HepG2 (cell line): ENCODE measurements around the gene SMARCD1. TPM values are rescaled to one million over a fixed set of nuclear protein-coding genes. Genes with fewer than 3 reads are reported as not detected.

Experiments used
- ATAD3A ChIP-seq: sonication (generic); formaldehyde crosslinking; IDR thresholded peaks from 2 replicates; pipeline ENCODE4 v1.4.0; 2020; ENCODE audit warnings: missing genetic modification reagents
- CENPBD1 ChIP-seq: sonication (generic); formaldehyde crosslinking; IDR thresholded peaks from 2 replicates; pipeline ENCODE4 v1.8.0; 2022; ENCODE audit warnings: missing genetic modification reagents, low read depth, mild to moderate bottlenecking, borderline replicate concordance
- CSRNP2 ChIP-seq: sonication (generic); formaldehyde crosslinking; conservative IDR thresholded peaks from 2 replicates; pipeline ENCODE4 v1.8.0; 2022; ENCODE audit warnings: low read depth, missing genetic modification reagents
- MEF2D ChIP-seq: sonication (generic); formaldehyde crosslinking; IDR thresholded peaks from 2 replicates; pipeline ENCODE4 v1.5.1; 2020; ENCODE audit warnings: mild to moderate bottlenecking, missing genetic modification reagents
- MXD4 ChIP-seq: IDR thresholded peaks from 2 replicates; pipeline ENCODE4 v1.6.1; 2016; ENCODE audit warnings: mild to moderate bottlenecking, missing biosample characterization, missing genetic modification reagents
- PHF20 ChIP-seq: sonication (generic); formaldehyde crosslinking; IDR thresholded peaks from 2 replicates; pipeline ENCODE4 v1.5.0; 2020; ENCODE audit warnings: mild to moderate bottlenecking, missing genetic modification reagents
- RFX1 ChIP-seq: fragments of 450-650 bp; IDR thresholded peaks from 2 replicates; pipeline ENCODE4 v1.6.1; 2017
- RNF219 ChIP-seq: sonication (generic); formaldehyde crosslinking; IDR thresholded peaks from 2 replicates; pipeline ENCODE4 v1.5.0; 2020; ENCODE audit warnings: mild to moderate bottlenecking, missing genetic modification reagents
- STAG1 ChIP-seq: sonication (generic); formaldehyde crosslinking; IDR thresholded peaks from 2 replicates; pipeline ENCODE4 v1.4.0; 2020; ENCODE audit warnings: missing genetic modification reagents
- TEAD2 ChIP-seq: sonication (generic); formaldehyde crosslinking; IDR thresholded peaks from 2 replicates; pipeline ENCODE4 v1.9.0; 2021; ENCODE audit warnings: missing genetic modification reagents
- YEATS4 ChIP-seq: sonication (generic); formaldehyde crosslinking; IDR thresholded peaks from 2 replicates; pipeline ENCODE4 v1.4.0; 2020; ENCODE audit warnings: missing genetic modification reagents, borderline replicate concordance
- ZBTB49 ChIP-seq: sonication (generic); formaldehyde crosslinking; IDR thresholded peaks from 2 replicates; pipeline ENCODE4 v1.4.0; 2020; ENCODE audit warnings: missing genetic modification reagents, borderline replicate concordance
- ZBTB7B ChIP-seq: sonication (generic); formaldehyde crosslinking; IDR thresholded peaks from 2 replicates; pipeline ENCODE4 v1.4.0; 2020; ENCODE audit warnings: missing genetic modification reagents
- ZGPAT ChIP-seq: IDR thresholded peaks from 2 replicates; pipeline ENCODE4 v1.6.1; 2016; ENCODE audit warnings: mild to moderate bottlenecking
- ZKSCAN1 ChIP-seq: fragments of 150-350 bp; IDR thresholded peaks from 2 replicates; pipeline ENCODE4 v1.6.1; 2014; ENCODE audit warnings: low read length
- ZNF33A ChIP-seq: sonication (generic); formaldehyde crosslinking; IDR thresholded peaks from 2 replicates; pipeline ENCODE4 v1.5.1; 2020; ENCODE audit warnings: missing genetic modification reagents, mild to moderate bottlenecking, moderate library complexity, borderline replicate concordance
- ZNF354B ChIP-seq: sonication (generic); formaldehyde crosslinking; IDR thresholded peaks from 2 replicates; pipeline ENCODE4 v1.8.0; 2022; ENCODE audit warnings: mild to moderate bottlenecking, missing genetic modification reagents
- ZNF430 ChIP-seq: sonication (generic); formaldehyde crosslinking; IDR thresholded peaks from 2 replicates; pipeline ENCODE4 v1.9.0; 2021; ENCODE audit warnings: mild to moderate bottlenecking, missing genetic modification reagents
- ZNF460 ChIP-seq: sonication (generic); formaldehyde crosslinking; IDR thresholded peaks from 2 replicates; pipeline ENCODE4 v1.5.1; 2020; ENCODE audit warnings: missing genetic modification reagents, mild to moderate bottlenecking, borderline replicate concordance
- ZNF576 ChIP-seq: sonication (generic); formaldehyde crosslinking; IDR thresholded peaks from 2 replicates; pipeline ENCODE4 v1.4.0; 2020; ENCODE audit warnings: mild to moderate bottlenecking, missing genetic modification reagents
- ZNF75D ChIP-seq: sonication (generic); formaldehyde crosslinking; IDR thresholded peaks from 2 replicates; pipeline ENCODE4 v1.8.1; 2023; ENCODE audit warnings: missing genetic modification reagents, mild to moderate bottlenecking, borderline replicate concordance
- ZNF850 ChIP-seq: sonication (generic); formaldehyde crosslinking; conservative IDR thresholded peaks from 2 replicates; pipeline ENCODE4 v1.9.0; 2021; ENCODE audit warnings: mild to moderate bottlenecking, missing genetic modification reagents
- ZNF883 ChIP-seq: sonication (generic); formaldehyde crosslinking; IDR thresholded peaks from 2 replicates; pipeline ENCODE4 v1.5.1; 2020; ENCODE audit warnings: mild to moderate bottlenecking, missing genetic modification reagents; ENCODE audit errors: not compliant biosample characterization
- polyA plus RNA-seq, 8 experiments: library from polyadenylated mRNA; depleted of rRNA in 3 of 8; stranded (reverse) in 7 of 8; unstranded in 1 of 8; fragments of >200 nt; fragmentation: Illumina TruSeq in 4 of 8; extraction: Trizol in 4 of 8; gene quantifications; 2 replicates each; pipeline versions ENCODE4 v1.2.1 to v1.2.3, GENCODE V29; 2011 to 2016; ENCODE audit warnings: low read depth in 4 of 8, missing spikeins in 1 of 8, mixed read lengths in 1 of 8; ENCODE audit not compliant: insufficient read depth in 1 of 8
- total RNA-seq, 5 experiments: library from RNA; depleted of rRNA; stranded (reverse); fragments of >200 nt; fragmentation: Illumina TruSeq; extraction: Trizol; gene quantifications; 2 replicates each; pipeline ENCODE4 v1.2.3, GENCODE V29; 2016; ENCODE audit warnings: low read depth in 1 of 5

SMARCD1 gene
- total and polyA plus RNA-seq, 2 of the 13 experiments (the other 11 are each of a cell fraction or from before 2014, with no cell fraction given), result 51.7 to 54.6 TPM

- TF ChIP-seq ZBTB49 (CRISPR knock-in tag), result no peak
- TF ChIP-seq MXD4 (CRISPR knock-in tag), result no peak
- TF ChIP-seq ZNF75D (CRISPR knock-in tag), result no peak
- TF ChIP-seq TEAD2 (CRISPR knock-in tag), result no peak
- TF ChIP-seq CENPBD1 (CRISPR knock-in tag), result no peak
- no peak for TF ChIP-seq RFX1
- no peak for TF ChIP-seq ATAD3A (CRISPR knock-in tag)
- TF ChIP-seq ZNF576 (CRISPR knock-in tag), result 0 out of 2 replicates have a peak, but pooled peaks have one; percentile 17
- no peak for TF ChIP-seq ZNF460 (CRISPR knock-in tag)
- TF ChIP-seq ZNF850 (CRISPR knock-in tag), result no peak
- no peak for TF ChIP-seq ZKSCAN1
- no peak for TF ChIP-seq CSRNP2
- TF ChIP-seq ZGPAT (CRISPR knock-in tag), result peak; percentile 46; the same call in 1 of the 2 replicates
- TF ChIP-seq ZBTB7B (CRISPR knock-in tag), result no peak
- no peak for TF ChIP-seq ZNF430 (CRISPR knock-in tag)
- no peak for TF ChIP-seq YEATS4 (CRISPR knock-in tag)
- peak; percentile 65; the same call in 1 of the 2 replicates for TF ChIP-seq MEF2D (CRISPR knock-in tag)
- no peak for TF ChIP-seq STAG1
- TF ChIP-seq RNF219, result no peak
- TF ChIP-seq ZNF883 (CRISPR knock-in tag), result no peak
- TF ChIP-seq ZNF33A (CRISPR knock-in tag), result no peak
- TF ChIP-seq PHF20, result no peak
- no peak for TF ChIP-seq ZNF354B (CRISPR knock-in tag)
These were observed 25.1 kb downstream of the SMARCD1 start (continued) for GRCh38 chr12:50110127-50110761.
